ENCODE results near the gene NATD1. TPM values are rescaled to one million over a fixed set of nuclear protein-coding genes. Genes with fewer than 3 reads are reported as not detected.

Gene NATD1
- total RNA-seq, 1 donor from 2014 or later: 5.6 TPM

GRCh38 chr17:21217346-21217745, 35.9 kb downstream of the NATD1 start:
- no peak for DNase-seq (ENCODE audit: low spot score)

GRCh38 chr17:21215935-21216334, 37.3 kb downstream of the NATD1 start:
- no peak for DNase-seq (ENCODE audit: low spot score)

GRCh38 chr17:21214777-21215541, 38.3 kb downstream of the NATD1 start:
- DNase-seq (ENCODE audit: low spot score): no peak

- DNase-seq (ENCODE audit: low spot score): peak; percentile 95
Measured at GRCh38 chr17:21214015-21214776, 39.0 kb downstream of the NATD1 start, which contains the start of gene TMEM11. Gene TMEM11 (minus strand): TSS chr17:21214161. CDS start chr17:21214152, 9 bp downstream.

- DNase-seq (ENCODE audit: low spot score): no peak
Measured at GRCh38 chr17:21213638-21214014, 39.6 kb downstream of the NATD1 start.

GRCh38 chr17:21212826-21213637, 40.2 kb downstream of the NATD1 start:
- DNase-seq (ENCODE audit: low spot score): no peak

GRCh38 chr17:21211825-21212479, 41.3 kb downstream of the NATD1 start:
- DNase-seq (ENCODE audit: low spot score): no peak

GRCh38 chr17:21210411-21211076, 42.7 kb downstream of the NATD1 start:
- no peak for DNase-seq (ENCODE audit: low spot score)

- DNase-seq (ENCODE audit: low spot score): no peak
Measured at GRCh38 chr17:21209511-21210175, 43.6 kb downstream of the NATD1 start.

- no peak for DNase-seq (ENCODE audit: low spot score)
Measured at GRCh38 chr17:21208352-21208751, 44.9 kb downstream of the NATD1 start.

GRCh38 chr17:21204935-21205334, 48.3 kb downstream of the NATD1 start:
- DNase-seq (ENCODE audit: low spot score): no peak

GRCh38 chr17:21202512-21202911, 50.7 kb downstream of the NATD1 start:
- DNase-seq (ENCODE audit: low spot score): no peak

GRCh38 chr17:21201874-21202273, 51.3 kb downstream of the NATD1 start:
- no peak for DNase-seq (ENCODE audit: low spot score)

- DNase-seq (ENCODE audit: low spot score): no peak
Measured at GRCh38 chr17:21201298-21201595, 52.0 kb downstream of the NATD1 start.

- DNase-seq (ENCODE audit: low spot score): no peak
Measured at GRCh38 chr17:21200590-21201297, 52.5 kb downstream of the NATD1 start.

- DNase-seq (ENCODE audit: low spot score): no peak
Measured at GRCh38 chr17:21199856-21200255, 53.4 kb downstream of the NATD1 start.

- DNase-seq (ENCODE audit: low spot score): no peak
Measured at GRCh38 chr17:21199311-21199710, 53.9 kb downstream of the NATD1 start.

GRCh38 chr17:21198411-21198810, 54.8 kb downstream of the NATD1 start:
- DNase-seq (ENCODE audit: low spot score): no peak

- no peak for DNase-seq (ENCODE audit: low spot score)
Measured at GRCh38 chr17:21196126-21196525, 57.1 kb downstream of the NATD1 start.

GRCh38 chr17:21194703-21195102, 58.5 kb downstream of the NATD1 start:
- DNase-seq (ENCODE audit: low spot score): no peak

All from ureter (tissue), 1 donor.